Fibroblast of the aortic adventitia (primary cell): ENCODE data around the gene KLHL29. TPM values are rescaled to one million over a fixed set of nuclear protein-coding genes. Genes with fewer than 3 reads are reported as not detected.
A peak's percentile ranks its signal among the peaks of the same experiment; 100 is the strongest.

Experiments used
- DNase-seq: peaks from one replicate; pipeline ENCODE4 v3.0.0-alpha.2; 2010; ENCODE audit warnings: low read depth
- H3K4me3 ChIP-seq: 2 replicates; pipeline ENCODE4 v1.5.1; 2011; ENCODE audit warnings: low read depth, mild to moderate bottlenecking, control low read depth, low read length, moderate library complexity
- total RNA-seq: library from RNA; depleted of rRNA; stranded (reverse); fragments of >200 nt; gene quantifications from 2 replicates; pipeline ENCODE4 v1.2.3, GENCODE V29; 2012; ENCODE audit warnings: low replicate concordance
- TF ChIP-seq, protein P1 (sequence below): IDR thresholded peaks from 2 replicates; pipeline ENCODE4 v1.5.1; 2011; ENCODE audit warnings: mild to moderate bottlenecking, low read length, control low read depth, inconsistent platforms; ENCODE audit not compliant: insufficient read depth

The KLHL29 gene
- total RNA-seq, 1 donor = 4.7 TPM

DNA sequence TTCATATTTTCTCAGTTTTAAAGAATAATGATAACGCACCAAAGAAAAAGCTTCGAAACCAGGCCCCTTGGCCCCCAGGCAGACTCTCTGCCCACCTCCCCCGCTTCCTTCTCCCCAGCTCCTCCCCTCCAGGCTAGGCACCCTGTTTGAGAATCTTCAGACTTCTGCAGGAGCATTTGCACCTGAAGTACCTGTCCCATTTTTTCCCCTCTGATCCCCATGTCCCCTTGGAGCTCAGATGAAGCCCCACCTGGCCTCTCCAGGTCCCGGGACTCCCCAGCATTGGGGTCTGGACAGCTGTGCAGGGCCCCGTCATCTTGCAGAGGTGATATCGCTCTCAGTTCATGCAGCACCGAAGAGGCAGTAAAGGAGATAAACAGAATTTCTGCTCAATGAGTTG, 35.5 kb upstream of the KLHL29 start:
- TF ChIP-seq, protein P1, sequence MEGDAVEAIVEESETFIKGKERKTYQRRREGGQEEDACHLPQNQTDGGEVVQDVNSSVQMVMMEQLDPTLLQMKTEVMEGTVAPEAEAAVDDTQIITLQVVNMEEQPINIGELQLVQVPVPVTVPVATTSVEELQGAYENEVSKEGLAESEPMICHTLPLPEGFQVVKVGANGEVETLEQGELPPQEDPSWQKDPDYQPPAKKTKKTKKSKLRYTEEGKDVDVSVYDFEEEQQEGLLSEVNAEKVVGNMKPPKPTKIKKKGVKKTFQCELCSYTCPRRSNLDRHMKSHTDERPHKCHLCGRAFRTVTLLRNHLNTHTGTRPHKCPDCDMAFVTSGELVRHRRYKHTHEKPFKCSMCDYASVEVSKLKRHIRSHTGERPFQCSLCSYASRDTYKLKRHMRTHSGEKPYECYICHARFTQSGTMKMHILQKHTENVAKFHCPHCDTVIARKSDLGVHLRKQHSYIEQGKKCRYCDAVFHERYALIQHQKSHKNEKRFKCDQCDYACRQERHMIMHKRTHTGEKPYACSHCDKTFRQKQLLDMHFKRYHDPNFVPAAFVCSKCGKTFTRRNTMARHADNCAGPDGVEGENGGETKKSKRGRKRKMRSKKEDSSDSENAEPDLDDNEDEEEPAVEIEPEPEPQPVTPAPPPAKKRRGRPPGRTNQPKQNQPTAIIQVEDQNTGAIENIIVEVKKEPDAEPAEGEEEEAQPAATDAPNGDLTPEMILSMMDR = no peak
- no peak for DNase-seq

DNA sequence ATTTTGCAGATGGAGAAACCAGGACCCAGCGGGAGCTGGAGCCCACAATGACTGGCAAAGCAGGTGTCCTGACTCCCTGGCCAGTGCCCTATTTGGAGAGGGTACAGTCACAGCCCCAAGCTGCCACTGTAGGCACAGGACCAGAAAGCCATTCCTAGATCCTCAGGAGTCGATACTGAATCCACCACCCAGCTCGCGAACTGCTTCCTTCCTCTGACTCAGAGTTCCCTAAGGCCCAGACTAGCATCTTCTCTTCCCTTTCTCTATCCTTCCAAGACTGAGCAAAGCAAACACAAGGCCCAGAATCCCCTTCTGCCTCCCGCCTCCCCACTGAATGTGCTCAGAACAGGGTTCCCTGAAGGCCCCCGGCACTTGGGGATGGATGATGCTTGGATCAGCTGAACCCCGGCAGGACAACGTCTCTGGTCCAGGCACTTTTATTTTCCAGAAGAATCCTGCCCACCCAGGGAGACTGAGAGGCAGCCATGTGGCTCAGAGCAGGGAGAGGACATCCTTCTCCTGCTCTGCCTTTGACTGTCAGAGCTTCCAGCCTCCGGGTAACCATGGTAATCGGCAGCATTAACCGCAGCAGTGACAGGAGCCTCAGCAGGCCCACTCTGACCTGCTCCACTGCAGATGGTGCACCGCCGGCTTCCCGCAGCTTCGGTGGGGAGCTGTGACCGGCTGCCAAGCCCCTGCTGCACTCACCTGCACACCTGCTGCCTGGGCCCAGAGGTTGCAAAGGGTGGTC, 34.8 kb upstream of the KLHL29 start:
- no peak for DNase-seq
- no peak overlapping the region for H3K4me3 ChIP-seq
- TF ChIP-seq, protein P1 = no peak

More for the DNA sequence above, 35.5 kb upstream of the KLHL29 start:
- no peak overlapping the region for H3K4me3 ChIP-seq

DNA sequence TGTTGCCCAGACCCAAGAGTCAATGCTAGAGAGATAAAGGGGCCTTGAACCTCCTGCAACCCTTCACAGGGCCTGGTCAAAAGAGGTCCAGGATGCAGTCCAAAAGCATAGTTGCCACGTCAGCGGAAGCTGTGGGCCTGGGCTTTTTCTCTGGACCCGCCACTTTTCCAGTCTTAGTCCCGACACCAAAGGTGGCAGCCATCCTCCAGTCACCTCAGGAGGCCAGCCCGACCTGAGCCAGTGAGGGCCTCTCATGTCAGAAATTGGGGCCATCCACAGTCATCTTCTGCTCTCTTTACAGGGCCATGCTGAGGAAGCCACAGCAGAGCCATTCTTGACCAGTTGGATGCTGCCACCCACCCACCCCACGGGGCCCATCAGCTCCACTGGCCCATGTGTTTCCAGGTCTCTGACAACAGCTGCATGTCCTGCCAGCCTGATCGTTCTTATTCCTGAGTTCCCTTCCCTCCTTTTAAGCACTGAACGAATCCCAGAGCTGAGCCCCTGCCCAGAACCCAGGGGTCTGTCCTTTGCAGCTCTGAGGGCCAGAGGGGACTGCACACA, 34.1 kb upstream of the KLHL29 start:
- TF ChIP-seq, protein P1 = no peak
- no peak for DNase-seq
- no peak overlapping the region for H3K4me3 ChIP-seq

DNA sequence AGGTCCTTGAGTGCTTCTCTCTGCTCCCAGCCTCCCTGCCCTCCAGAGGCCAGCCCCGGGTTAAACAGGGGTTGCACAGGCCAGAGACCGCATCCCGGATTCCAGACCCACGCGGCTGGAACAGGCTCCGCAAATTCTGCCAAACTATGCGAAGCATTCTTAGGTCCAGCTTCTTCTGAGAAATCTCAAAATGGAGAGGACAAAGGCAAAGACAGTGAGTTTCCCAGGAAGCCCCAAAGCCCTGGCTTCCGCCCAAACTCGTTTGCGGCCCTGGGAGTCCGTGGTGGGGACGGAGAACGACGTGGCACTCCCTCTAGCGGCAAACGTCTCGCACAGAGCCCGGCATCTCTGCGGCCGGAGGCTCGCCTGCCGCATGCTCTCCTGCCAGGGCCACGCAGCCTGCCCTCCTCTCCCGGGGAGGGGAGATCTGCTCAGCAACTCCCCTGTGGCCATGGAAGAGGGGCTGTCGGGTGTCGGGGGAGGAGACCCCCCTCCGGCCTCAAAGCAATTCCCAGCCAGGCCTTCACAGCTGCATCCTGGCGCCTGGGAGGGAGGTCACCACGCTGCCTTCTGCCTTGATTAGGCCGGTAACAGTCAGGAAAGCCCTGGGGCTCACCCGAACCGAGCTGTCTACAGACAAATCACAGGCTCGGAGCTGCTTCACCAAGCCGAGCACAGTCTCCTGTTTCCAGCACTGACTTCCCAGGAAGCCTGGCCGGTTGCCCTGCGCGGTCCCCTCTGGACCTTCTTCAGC, 33.4 kb upstream of the KLHL29 start:
- TF ChIP-seq, protein P1 = peak; percentile 85
- H3K4me3 ChIP-seq = peak overlapping the region; percentile 13

DNA sequence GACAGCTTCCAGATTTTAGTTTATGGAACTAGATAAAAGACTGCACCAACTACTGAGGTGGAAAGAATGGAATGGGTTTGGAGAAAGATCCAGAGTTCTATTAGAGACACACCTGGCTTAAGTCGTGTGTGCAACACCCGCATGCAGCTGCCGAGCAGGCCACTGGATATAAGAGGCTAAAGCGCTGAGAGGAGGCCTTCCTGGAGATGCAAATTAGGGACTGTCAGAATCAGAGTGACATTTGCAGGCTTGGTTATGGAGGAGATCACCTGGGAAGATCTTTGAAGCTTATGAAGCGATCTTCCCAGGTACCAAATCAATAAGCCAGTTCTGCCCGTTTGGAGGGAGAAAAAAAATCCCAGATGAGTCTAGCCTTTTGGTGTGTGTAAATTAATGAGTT, 30.4 kb upstream of the KLHL29 start:
- no peak for DNase-seq
- H3K4me3 ChIP-seq = no peak overlapping the region
- TF ChIP-seq, protein P1 = no peak

More for the DNA sequence above, 33.4 kb upstream of the KLHL29 start:
- DNase-seq = peak; percentile 82

DNA sequence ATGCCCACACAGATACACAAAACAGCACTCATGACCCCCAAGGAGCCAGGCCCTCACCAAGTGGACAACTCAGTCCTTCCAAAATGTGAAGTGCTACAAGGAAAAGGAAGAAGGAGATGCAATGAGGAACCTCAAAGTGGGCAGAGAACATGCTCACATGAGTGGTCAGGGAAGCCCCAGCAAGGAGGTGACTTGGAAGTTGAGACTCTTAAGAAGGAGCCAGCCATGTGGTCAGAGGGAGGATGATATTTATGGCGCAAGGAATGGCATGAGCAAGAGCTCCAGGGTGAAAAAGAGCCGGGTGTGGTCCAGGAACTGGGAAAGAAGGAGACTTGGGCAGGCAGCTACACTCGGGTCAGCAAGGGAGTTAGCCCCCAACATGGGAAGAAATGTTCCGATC, 30.0 kb upstream of the KLHL29 start:
- H3K4me3 ChIP-seq = no peak overlapping the region
- DNase-seq = no peak
- TF ChIP-seq, protein P1 = no peak
